Medulla oblongata (tissue), 1 donor: ENCODE data around the gene OR2M4.
"Not testable (repeated sequence)": the region's sequence is repeated elsewhere in the genome, so short reads cannot be mapped to it uniquely, and the experiment has no call there.

Source experiments
- DNase-seq: peaks from one replicate; pipeline ENCODE4 v3.0.0-alpha.2; 2015; ENCODE audit errors: extremely low spot score

OR2M4 gene

DNA sequence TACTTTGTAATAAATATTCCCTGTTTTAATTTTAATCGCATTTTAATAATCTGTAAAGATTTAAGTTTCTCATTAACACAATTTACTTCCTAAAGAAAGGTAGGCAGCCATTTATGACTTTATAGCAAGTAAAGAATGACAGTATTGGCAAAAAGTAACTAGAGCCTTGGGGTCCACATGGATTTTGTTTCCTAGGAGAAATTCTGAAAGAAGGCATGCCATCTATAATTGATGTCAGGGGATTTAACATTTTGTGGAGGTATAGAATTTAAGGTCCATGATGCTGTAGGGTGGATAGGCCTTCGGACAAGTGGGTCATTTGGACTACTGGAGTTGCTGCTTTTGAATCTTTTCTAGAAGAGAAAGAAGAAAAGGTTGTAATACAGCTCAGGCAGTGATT, at the start of gene OR2M4:
OR2M4 (plus strand) TSS at position 301 of the 400 bp plus-strand sequence. CDS start 7,512 bp downstream, outside the sequence.
- DNase-seq: no peak

DNA sequence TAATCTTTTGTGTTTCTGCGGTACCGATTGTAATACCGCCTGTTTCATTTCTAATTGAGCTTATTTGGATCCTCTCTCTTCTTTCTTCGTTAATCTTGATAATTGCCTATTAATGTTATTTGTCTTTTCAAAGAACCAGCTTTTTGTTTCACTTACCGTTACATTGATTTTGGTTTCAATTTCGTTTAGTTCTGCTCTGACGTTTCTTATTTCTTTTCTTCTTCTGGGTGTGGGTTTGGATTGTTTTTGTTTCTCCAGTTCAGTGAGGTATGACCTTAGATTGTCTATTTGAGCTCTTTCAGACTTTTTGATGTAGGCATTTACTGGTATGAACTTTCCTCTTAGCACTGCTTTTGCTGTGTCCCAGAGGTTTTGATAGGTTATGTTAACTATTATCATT, 47.2 kb upstream of the OR2M4 start:
- no peak for DNase-seq

DNA sequence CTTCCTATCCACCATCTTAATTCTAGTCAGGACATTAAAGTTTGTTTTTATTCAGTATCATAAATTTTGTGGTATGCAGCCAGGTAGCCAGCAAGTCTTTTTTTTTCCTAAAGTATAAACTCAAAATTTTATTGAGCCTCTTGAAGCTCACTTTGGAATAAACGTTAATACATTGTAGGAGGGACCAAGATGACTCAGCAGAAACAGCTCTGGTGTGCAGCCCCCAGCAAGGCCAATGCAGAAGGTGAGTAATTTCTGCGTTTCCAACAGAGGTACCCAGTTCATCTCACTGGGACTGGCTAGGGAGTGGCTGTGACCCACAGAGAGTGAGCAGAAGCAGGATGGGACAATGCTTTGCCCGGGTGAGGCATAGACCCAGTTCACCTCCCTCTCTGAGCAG, 43.9 kb upstream of the OR2M4 start:
- DNase-seq: no peak

GRCh38 chr1:248189026-248189425, 42.2 kb upstream of the OR2M4 start:
- no peak for DNase-seq

DNA sequence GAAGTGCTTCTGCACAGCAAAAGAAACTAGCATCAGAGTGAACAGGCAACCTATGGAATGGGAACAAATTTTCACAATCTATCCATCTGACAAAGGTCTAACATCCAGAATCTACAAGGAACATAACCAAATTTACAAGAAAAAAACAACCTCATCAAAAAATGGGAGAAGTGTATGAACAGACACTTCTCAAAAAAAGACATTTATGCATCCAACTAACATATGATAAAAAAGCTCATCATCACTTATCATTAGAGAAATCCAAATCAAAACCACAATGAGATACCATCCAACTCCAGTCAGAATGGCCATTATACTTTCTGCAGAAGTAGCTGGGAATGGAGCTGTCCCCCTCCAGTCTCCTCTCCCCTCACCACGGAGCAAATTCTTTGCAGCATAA, 37.1 kb upstream of the OR2M4 start:
- no peak for DNase-seq

GRCh38 chr1:248196965-248197364, 34.3 kb upstream of the OR2M4 start, which contains the start of gene OR2M3:
Gene OR2M3, plus strand, starts transcription at chr1:248197265. Its CDS starts 5,803 bp downstream, at chr1:248203068.
- no peak for DNase-seq

- no peak for DNase-seq
These were observed 15.3 kb upstream of the OR2M4 start for GRCh38 chr1:248215880-248216279.

- DNase-seq: no peak
These were observed 5.7 kb upstream of the OR2M4 start for GRCh38 chr1:248225537-248225936.

DNA sequence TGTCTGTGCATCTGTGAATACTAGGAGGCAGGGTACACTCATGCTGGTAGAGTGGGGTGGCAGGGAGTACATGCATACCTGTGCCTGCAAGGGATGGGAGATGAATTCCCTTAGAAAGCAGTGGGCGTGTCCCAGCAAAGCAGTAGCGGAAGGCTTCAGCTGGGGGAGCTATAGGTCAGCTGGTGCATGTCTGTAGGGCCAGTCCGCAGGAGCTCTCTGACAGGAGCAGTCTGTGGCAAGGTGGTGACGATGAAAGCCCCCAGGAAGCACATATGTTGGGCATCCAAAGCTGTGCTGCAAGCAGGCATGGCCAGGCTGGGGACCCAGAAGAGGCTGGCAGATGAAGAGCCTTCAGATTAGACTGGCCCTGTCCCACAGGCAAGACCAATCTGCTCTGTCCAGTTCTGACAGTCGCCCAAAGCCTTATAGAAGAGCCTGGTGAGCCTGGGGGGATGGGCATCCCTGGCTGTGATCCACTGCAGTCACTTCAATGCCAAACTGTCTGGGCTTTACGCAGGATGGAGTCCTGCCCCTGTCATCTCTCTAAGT, 1.8 kb upstream of the OR2M4 start:
- DNase-seq: no peak

DNA sequence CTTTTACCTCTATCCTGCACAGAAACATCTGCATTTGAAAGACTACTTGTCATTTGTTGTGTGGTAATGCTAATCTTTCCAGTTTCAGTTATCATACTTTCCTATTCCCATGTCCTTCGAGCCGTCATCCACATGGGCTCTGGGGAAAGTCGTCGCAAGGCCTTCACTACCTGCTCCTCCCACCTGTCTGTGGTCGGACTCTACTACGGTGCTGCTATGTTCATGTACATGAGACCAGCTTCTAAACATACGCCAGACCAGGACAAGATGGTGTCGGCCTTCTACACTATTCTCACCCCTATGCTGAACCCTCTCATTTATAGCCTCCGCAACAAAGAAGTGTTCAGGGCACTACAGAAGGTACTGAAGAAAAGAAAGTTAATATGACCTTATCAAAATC, 8.3 kb downstream of the OR2M4 start:
- no peak for DNase-seq

DNA sequence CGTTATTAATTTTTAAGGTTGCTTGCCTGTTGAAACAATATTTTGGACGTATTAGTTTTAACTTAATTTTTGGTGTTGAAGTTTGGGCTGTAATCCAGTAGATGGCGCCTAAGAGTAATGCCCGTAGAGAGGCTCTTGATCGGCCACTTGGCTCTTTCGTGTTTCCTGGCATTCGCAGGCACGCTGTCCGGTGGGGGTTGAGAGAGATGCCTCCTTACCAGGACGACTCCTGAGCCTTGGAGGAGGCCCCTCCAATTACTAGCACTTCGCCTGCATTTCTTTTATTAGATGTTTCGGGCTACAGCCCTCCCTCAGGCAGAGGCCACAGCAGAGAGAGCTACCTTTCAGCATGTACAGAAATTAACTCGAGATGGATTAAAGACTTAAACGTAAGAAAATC, 12.0 kb downstream of the OR2M4 start:
- DNase-seq: peak; percentile 66

DNA sequence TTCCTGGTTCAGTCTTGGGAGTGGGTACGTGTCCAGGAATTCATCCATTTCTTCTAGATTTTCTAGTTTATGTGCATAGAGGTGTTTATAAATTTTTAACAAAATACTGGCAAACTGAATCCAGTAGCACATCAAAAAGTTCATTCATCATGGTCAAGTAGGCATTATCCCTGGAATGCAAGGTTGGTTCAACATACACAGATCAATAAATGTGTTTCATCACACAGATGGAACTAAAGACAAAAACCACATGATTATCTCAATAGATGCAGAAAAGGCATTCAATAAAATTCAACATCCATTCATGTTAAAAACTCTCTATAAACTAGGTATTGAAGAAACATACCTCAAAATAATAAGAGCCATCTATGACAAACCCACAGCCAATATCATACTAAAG, 28.1 kb downstream of the OR2M4 start:
- DNase-seq: not testable (repeated sequence)

DNA sequence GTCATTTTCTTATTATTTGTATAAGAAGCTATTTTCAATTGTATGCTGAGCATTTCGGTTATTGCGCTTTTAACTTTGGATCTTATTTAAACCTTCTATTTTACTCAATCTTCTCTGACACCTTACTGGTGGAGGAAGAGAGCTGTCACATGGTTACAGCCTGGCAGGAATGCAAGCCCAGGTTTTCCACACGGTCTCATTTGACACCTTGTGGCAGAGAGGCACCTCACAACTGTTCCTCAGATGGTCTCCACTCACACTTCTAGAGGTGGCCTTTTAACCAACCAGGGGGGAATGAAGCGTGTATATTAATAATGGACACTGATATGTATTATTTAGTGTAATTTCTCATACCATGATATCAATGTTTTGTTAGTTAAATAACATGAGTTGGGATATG, 37.0 kb downstream of the OR2M4 start:
- DNase-seq: no peak

GRCh38 chr1:248273225-248273624, 42.0 kb downstream of the OR2M4 start:
- DNase-seq: not testable (repeated sequence)

DNA sequence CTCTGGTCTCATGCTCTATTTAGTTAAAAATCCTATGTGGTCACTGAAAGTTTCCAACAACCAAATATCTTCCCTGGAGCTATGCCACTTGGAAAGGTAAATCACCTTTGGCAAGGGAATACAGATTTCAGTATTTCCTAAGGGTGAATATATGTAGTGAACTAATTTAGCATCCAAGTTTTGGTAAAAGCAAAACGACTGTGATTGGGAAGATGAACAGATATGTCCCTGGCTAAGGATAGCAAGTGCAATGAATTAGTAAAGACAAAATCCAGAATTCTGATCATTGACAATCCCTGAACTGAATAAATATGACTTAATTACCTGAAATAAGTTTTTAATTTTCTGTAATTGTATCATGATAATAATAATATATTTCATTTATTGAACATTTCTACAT, 46.7 kb downstream of the OR2M4 start, which contains the start of gene OR2T33:
OR2T33 (minus strand) TSS at position 101 of the 400 bp plus-strand sequence. CDS start 4,162 bp downstream, outside the sequence.
- no peak for DNase-seq

GRCh38 chr1:248288391-248288790, 57.2 kb downstream of the OR2M4 start:
- DNase-seq: no peak
